ENCODE data around the gene PSME3. TPM values are rescaled to one million over a fixed set of nuclear protein-coding genes. Genes with fewer than 3 reads are reported as not detected.

The PSME3 gene
- total RNA-seq, 1 experiment from 2014 or later, result 192 TPM

- ATAC-seq (peak; percentile 74), DNase-seq (ENCODE audit: low spot score) (peak; percentile 46)
- POLR2A ChIA-PET, result no interaction called here
- no peak for TF ChIP-seq RORB (CRISPR knock-in tag; IDR thresholded peaks at IDR 0.05)
- peak; percentile 67 for TF ChIP-seq CTCF (IDR thresholded peaks at IDR 0.05)
- TF ChIP-seq ZNF317 (CRISPR knock-in tag; IDR thresholded peaks at IDR 0.05; ENCODE audit: borderline replicate concordance, low read depth), result no peak
- H3K36me3 Mint-ChIP-seq, result peaks cover 62% of the 10 kb centered on the region
- no peak overlapping the region for H3K4me3 Mint-ChIP-seq
- no peak overlapping the region for H3K27ac Mint-ChIP-seq
- H3K4me1 Mint-ChIP-seq, result no peaks in the 10 kb centered on the region
- no peaks in the 10 kb centered on the region for H3K27me3 Mint-ChIP-seq (ENCODE audit: low read depth)
- CTCF ChIA-PET, result interaction anchor here (0.6 to 4.5 kb wide), 30 partner anchors 8 to 265 kb away, joined by 3 to 52 read pairs (median 4); partner anchors contain the start of genes BECN1, PSME3, RPL27 and WNK4
- H3K9me3 Mint-ChIP-seq, result no peaks in the 10 kb centered on the region
Measured at GRCh38 chr17:42843358-42843934, 10.2 kb downstream of the PSME3 start.

GRCh38 chr17:42844271-42844670 is 11.1 kb downstream of the PSME3 start, which contains the start of gene AOC2:
TSS of gene AOC2 (plus strand) at chr17:42844580. CDS start at chr17:42844627, 47 bp downstream.
- H3K4me1 Mint-ChIP-seq, result no peaks in the 10 kb centered on the region
- H3K36me3 Mint-ChIP-seq, result peaks cover 54% of the 10 kb centered on the region
- no peak within 1 kb of the TSS for H3K27ac Mint-ChIP-seq
- no peak for TF ChIP-seq ATF1 (CRISPR knock-in tag; IDR thresholded peaks at IDR 0.05)
- TF ChIP-seq ATF2 (CRISPR knock-in tag; IDR thresholded peaks at IDR 0.05; ENCODE audit: borderline replicate concordance, low read depth), result no peak
- TF ChIP-seq ZNF121 (CRISPR knock-in tag; IDR thresholded peaks at IDR 0.05), result no peak
- no peak for TF ChIP-seq TEAD4 (CRISPR knock-in tag; IDR thresholded peaks at IDR 0.05)
- no peaks in the 10 kb centered on the region for H3K9me3 Mint-ChIP-seq
- POLR2A ChIA-PET, result no interaction called here
- ATAC-seq (no peak), DNase-seq (ENCODE audit: low spot score) (no peak)
- CTCF ChIA-PET, result interaction anchor here (1.4 to 4.5 kb wide), 8 partner anchors 9 to 154 kb away, joined by 3 to 52 read pairs (median 4); partner anchors contain the start of gene RPL27
- H3K4me3 Mint-ChIP-seq, result no peak within 1 kb of the TSS
- no peaks in the 10 kb centered on the region for H3K27me3 Mint-ChIP-seq (ENCODE audit: low read depth)

GRCh38 chr17:42844761-42845555 is 11.8 kb downstream of the PSME3 start:
- TF ChIP-seq NR2C2 (CRISPR knock-in tag; IDR thresholded peaks at IDR 0.05) (no peak), MXD4 (CRISPR knock-in tag; IDR thresholded peaks at IDR 0.05; ENCODE audit: borderline replicate concordance) (no peak), ZNF425 (CRISPR knock-in tag; conservative IDR thresholded peaks at IDR 0.05) (no peak), NR1H2 (CRISPR knock-in tag; IDR thresholded peaks at IDR 0.05) (no peak), FOXP4 (CRISPR knock-in tag; IDR thresholded peaks at IDR 0.05) (no peak), E2F5 (CRISPR knock-in tag; IDR thresholded peaks at IDR 0.05) (no peak), TEAD4 (CRISPR knock-in tag; IDR thresholded peaks at IDR 0.05) (no peak), ZNF396 (CRISPR knock-in tag; IDR thresholded peaks at IDR 0.05; ENCODE audit: borderline replicate concordance) (no peak), MLX (CRISPR knock-in tag; IDR thresholded peaks at IDR 0.05) (no peak), SMAD3 (CRISPR knock-in tag; IDR thresholded peaks at IDR 0.05; ENCODE audit: borderline replicate concordance) (no peak)
- DNase-seq (ENCODE audit: low spot score), result no peak
- POLR2A ChIA-PET, result interaction anchor here (0.5 to 1.4 kb wide), 4 partner anchors 12 to 153 kb away, joined by 3 to 5 read pairs (median 3); partner anchors contain the start of gene PSME3

More at GRCh38 chr17:42844761-42845555, 11.8 kb downstream of the PSME3 start:
- CTCF ChIA-PET, result interaction anchor here (0.6 to 4.5 kb wide), 6 partner anchors 21 to 153 kb away, joined by 3 to 52 read pairs (median 6); partner anchors contain the start of genes BECN1 and RPL27
- Mint-ChIP-seq H3K9me3 (no peaks in the 10 kb centered on the region), H3K4me3 (no peak overlapping the region), H3K27ac (no peak overlapping the region), H3K4me1 (no peaks in the 10 kb centered on the region), H3K27me3 (ENCODE audit: low read depth) (no peaks in the 10 kb centered on the region), H3K36me3 (peaks cover 49% of the 10 kb centered on the region)
- no peak for ATAC-seq

All from WTC11 (cell line).